H1 (cell line): ENCODE results near the gene LRRC46. TPM values are rescaled to one million over a fixed set of nuclear protein-coding genes. Genes with fewer than 3 reads are reported as not detected.

Experiments
- CTCF ChIA-PET: fragments of 300-600 bp; sonication (Branson Sonifier 250); formaldehyde crosslinking; loops from one replicate; lab custom pipeline; 2021; ENCODE audit not compliant: partially characterized antibody; lab: Charles Lee
- POLR2A ChIA-PET: fragments of 300-600 bp; sonication (Branson Sonifier 250); formaldehyde crosslinking; loops from one replicate; lab custom pipeline; 2021; ENCODE audit warnings: inconsistent platforms; ENCODE audit not compliant: partially characterized antibody; lab: Charles Lee
- DNase-seq, 2 experiments: peaks; one replicate each; pipeline versions ENCODE4 v3.0.0 to v3.0.0-alpha.2; 2010 to 2022; ENCODE audit warnings: low spot score in 2 of 2, low read depth in 1 of 2, mixed read lengths in 1 of 2
- FAIRE-seq: peaks from 2 replicates; lab custom pipeline; 2011; peaks lifted over from hg19 to GRCh38; lab: Jason Lieb, UNC
- H2AFZ ChIP-seq: 2 replicates; pipeline ENCODE4 v1.8.1; 2012; ENCODE audit warnings: low read length, inconsistent platforms
- H2AK5ac ChIP-seq: 2 replicates; pipeline ENCODE4 v1.6.1; 2013; ENCODE audit warnings: low read depth, low read length
- H2BK120ac ChIP-seq: replicated peaks from 2 replicates; pipeline ENCODE3; 2013; ENCODE audit warnings: low read depth, low read length, inconsistent platforms
- H2BK12ac ChIP-seq: 2 replicates; pipeline ENCODE4 v1.6.1; 2013; ENCODE audit warnings: low read depth, low read length
- H2BK15ac ChIP-seq: 2 replicates; pipeline ENCODE4 v1.6.1; 2013; ENCODE audit warnings: low read length
- H2BK20ac ChIP-seq: 2 replicates; pipeline ENCODE4 v1.6.1; 2013; ENCODE audit warnings: low read length
- H2BK5ac ChIP-seq: 2 replicates; pipeline ENCODE4 v1.6.1; 2013; ENCODE audit warnings: low read depth, low read length
- H3K14ac ChIP-seq: 2 replicates; pipeline ENCODE4 v1.6.1; 2013; ENCODE audit warnings: inconsistent platforms; ENCODE audit not compliant: insufficient read length
- H3K18ac ChIP-seq: 2 replicates; pipeline ENCODE4 v1.6.1; 2013; ENCODE audit warnings: low read length; ENCODE audit errors: extremely low read depth
- H3K23ac ChIP-seq: 2 replicates; pipeline ENCODE4 v1.6.1; 2013; ENCODE audit warnings: inconsistent platforms; ENCODE audit not compliant: insufficient read length
- H3K23me2 ChIP-seq: 2 replicates; pipeline ENCODE4 v1.6.1; 2013; ENCODE audit warnings: low read depth, low read length
- H3K27ac ChIP-seq: 2 replicates; pipeline ENCODE4 v1.6.1; 2011; ENCODE audit warnings: low read depth, low read length, inconsistent platforms
- H3K27me3 ChIP-seq, 4 experiments: replicated peaks in 1 of 4; 1 replicate in 1 of 4; 2 replicates in 3 of 4; pipeline versions ENCODE4 v1.6.1 to v1.8.1; 2011 to 2013; ENCODE audit warnings: low read length in 3 of 4, mild to moderate bottlenecking in 3 of 4, inconsistent platforms in 2 of 4, mixed read lengths in 2 of 4, moderate library complexity in 1 of 4; ENCODE audit not compliant: control insufficient read depth in 3 of 4, insufficient read depth in 3 of 4; ENCODE audit errors: extremely low read depth in 1 of 4
- H3K36me3 ChIP-seq, 4 experiments: 2 replicates each; pipeline versions ENCODE4 v1.6.1 to v1.8.1; 2011 to 2013; ENCODE audit warnings: mild to moderate bottlenecking in 4 of 4, low read length in 3 of 4, moderate library complexity in 2 of 4, control low read depth in 1 of 4, inconsistent platforms in 1 of 4; ENCODE audit not compliant: insufficient read depth in 4 of 4, control insufficient read depth in 2 of 4
- H3K4ac ChIP-seq: replicated peaks from 2 replicates; pipeline ENCODE3; 2013; ENCODE audit warnings: low read length, low read depth, mixed read lengths, inconsistent platforms; ENCODE audit not compliant: insufficient read length
- H3K4me1 ChIP-seq, 4 experiments: replicated peaks in 1 of 4; 1 replicate in 1 of 4; 2 replicates in 3 of 4; pipeline versions ENCODE4 v1.6.1 to v1.8.1; 2011 to 2013; ENCODE audit warnings: low read length in 3 of 4, inconsistent platforms in 2 of 4, mixed read lengths in 1 of 4; ENCODE audit not compliant: insufficient read depth in 4 of 4, control insufficient read depth in 3 of 4
- H3K4me2 ChIP-seq, 2 experiments: 2 replicates each; pipeline versions ENCODE4 v1.6.1 to v1.8.1; 2011 to 2013; ENCODE audit warnings: low read depth in 2 of 2, low read length in 2 of 2, control low read depth in 1 of 2, inconsistent platforms in 1 of 2, mild to moderate bottlenecking in 1 of 2; ENCODE audit not compliant: insufficient read depth in 1 of 2
- H3K4me3 ChIP-seq, 4 experiments: fragments of 200-600, 300-600 bp in 1 of 4; sonication (generic), shearing (Covaris generic), sonication (Bioruptor Twin) in 1 of 4; 2 replicates each; pipeline versions ENCODE4 v1.5.1 to v1.8.1; 2011 to 2016; ENCODE audit warnings: low read length in 4 of 4, low read depth in 3 of 4, control low read depth in 2 of 4, inconsistent platforms in 2 of 4, mild to moderate bottlenecking in 2 of 4, mixed read lengths in 1 of 4, moderate library complexity in 1 of 4; ENCODE audit not compliant: insufficient read depth in 2 of 4; ENCODE audit errors: extremely low read depth in 1 of 4
- H3K56ac ChIP-seq: replicated peaks from 2 replicates; pipeline ENCODE3; 2013; ENCODE audit warnings: low read depth, mild to moderate bottlenecking, mixed read lengths, low read length, inconsistent platforms; ENCODE audit not compliant: insufficient read length
- H3K79me1 ChIP-seq: 2 replicates; pipeline ENCODE4 v1.6.1; 2013; ENCODE audit warnings: low read depth, low read length, control low read depth
- H3K79me2 ChIP-seq, 2 experiments: 2 replicates each; pipeline versions ENCODE4 v1.6.1 to v1.8.1; 2012 to 2013; ENCODE audit warnings: low read length in 2 of 2, mild to moderate bottlenecking in 2 of 2, inconsistent platforms in 1 of 2; ENCODE audit not compliant: insufficient read depth in 2 of 2, control insufficient read depth in 1 of 2
- H3K9ac ChIP-seq, 4 experiments: replicated peaks in 1 of 4; 1 replicate in 1 of 4; 2 replicates in 3 of 4; pipeline versions ENCODE4 v1.6.1 to v1.8.1; 2011 to 2013; ENCODE audit warnings: low read depth in 3 of 4, low read length in 3 of 4, control low read depth in 2 of 4, mild to moderate bottlenecking in 2 of 4, moderate library complexity in 2 of 4, inconsistent platforms in 1 of 4; ENCODE audit errors: extremely low read depth in 1 of 4
- H3K9me3 ChIP-seq, 2 experiments: 2 replicates each; pipeline versions ENCODE4 v1.6.1 to v1.8.1; 2012 to 2013; ENCODE audit warnings: mild to moderate bottlenecking in 2 of 2, moderate library complexity in 2 of 2, control low read depth in 1 of 2, inconsistent platforms in 1 of 2, low read depth in 1 of 2, low read length in 1 of 2, mixed read lengths in 1 of 2; ENCODE audit not compliant: insufficient read depth in 2 of 2
- H4K20me1 ChIP-seq, 2 experiments: replicated peaks in 1 of 2; 2 replicates each; pipeline versions ENCODE3 to v1.8.1; 2011 to 2013; ENCODE audit warnings: inconsistent platforms in 2 of 2, low read length in 2 of 2, mild to moderate bottlenecking in 1 of 2; ENCODE audit not compliant: insufficient read depth in 2 of 2, control insufficient read depth in 1 of 2
- H4K5ac ChIP-seq: 2 replicates; pipeline ENCODE4 v1.6.1; 2013; ENCODE audit warnings: low read length, low read depth, mixed read lengths, inconsistent platforms; ENCODE audit not compliant: insufficient read length
- H4K8ac ChIP-seq: 2 replicates; pipeline ENCODE4 v1.8.0; 2013; ENCODE audit warnings: mild to moderate bottlenecking, moderate library complexity, low read length, inconsistent platforms; ENCODE audit not compliant: insufficient read depth; ENCODE audit errors: extremely low read depth
- H4K91ac ChIP-seq: replicated peaks from 2 replicates; pipeline ENCODE3; 2013; ENCODE audit warnings: low read length, mixed read lengths, inconsistent platforms; ENCODE audit not compliant: insufficient read length
- POLR2AphosphoS5 ChIP-seq: IDR thresholded peaks from 2 replicates; pipeline ENCODE4 v1.6.1; 2011; ENCODE audit warnings: low read depth, low read length
- ZNF274 ChIP-seq: IDR thresholded peaks from 2 replicates; pipeline ENCODE4 v1.7.0; 2012; ENCODE audit warnings: low read length, borderline replicate concordance; ENCODE audit errors: extremely low read depth
- WGBS, 2 experiments: shearing (Covaris generic) in 1 of 2; methylation state at CpG; one replicate each; pipeline versions ENCODE4 v1.1.6 to v1.1.7; 2013 to 2015; ENCODE audit warnings: low lambda C conversion rate in 2 of 2, mixed read lengths in 2 of 2, inconsistent platforms in 1 of 2, low coverage in 1 of 2, missing lambda C conversion rate in 1 of 2; ENCODE audit not compliant: insufficient replicate concordance in 2 of 2, insufficient coverage in 1 of 2, insufficient read length in 1 of 2; ENCODE audit errors: extremely low coverage in 1 of 2, missing lambda C conversion rate in 1 of 2; 5-methylcytosine and 5-hydroxymethylcytosine counted together
- polyA plus RNA-seq, 7 experiments: library from polyadenylated mRNA; depleted of rRNA in 3 of 7; stranded (reverse) in 5 of 7; unstranded in 2 of 7; fragments of >200 nt in 5 of 7; fragments of 200-250 nt in 2 of 7; gene quantifications; 1 replicate in 5 of 7; 2 replicates in 1 of 7; 4 replicates in 1 of 7; pipeline versions ENCODE4 v1.2.1 to v1.2.3, GENCODE V29; 2011 to 2013; ENCODE audit warnings: missing spikeins in 2 of 7, mixed read lengths in 2 of 7
- total RNA-seq: library from RNA; stranded (reverse); fragmentation: NEBNext Ultra II Directional; extraction: Animal tissue kit (Norgen Biotek cat#: 25700); gene quantifications from 2 replicates; pipeline ENCODE4 v1.2.1, GENCODE V29; 2021

Gene LRRC46
- total and polyA plus RNA-seq, 2 of the 8 experiments (the other 6 are each of a cell fraction or from before 2014, with no cell fraction given), result 0.18 TPM; not detected in 1

- WGBS, 2 experiments, result 88% methylated on average over 10 of the region's 10 CpGs; no CpG with 5 or more reads in 1 of the 2 experiments
- no peaks in the 10 kb centered on the region; the same call in 1 of the 2 replicates for H3K79me1 ChIP-seq
- FAIRE-seq (no peak), DNase-seq (no peak)
- no peak overlapping the region for H4K8ac ChIP-seq
- no peak overlapping the region for H3K4me3 ChIP-seq
- H2AFZ ChIP-seq, result no peak overlapping the region
- no peak overlapping the region for H3K9ac ChIP-seq
- no peak overlapping the region for H3K14ac ChIP-seq
- no peak overlapping the region for H3K4ac ChIP-seq
- H3K18ac ChIP-seq, result no peak overlapping the region
- peaks cover 0 to 6% (median 5%) of the 10 kb centered on the region in 4 experiments; a peak in 6 of 7 replicates for H3K4me1 ChIP-seq
- no peak overlapping the region for H2BK20ac ChIP-seq
- H3K27me3 ChIP-seq, result no peaks in the 10 kb centered on the region
- peaks cover 8% of the 10 kb centered on the region; the same call in 1 of the 2 replicates for H3K23me2 ChIP-seq
- H2BK5ac ChIP-seq, result no peak overlapping the region
- ChIA-PET POLR2A (interaction anchor here (1.0 to 1.2 kb wide), 2 partner anchors 10 to 20 kb away, joined by 3 read pairs; no protein-coding TSS in a partner anchor), CTCF (interaction anchor here (1.4 kb wide), 2 partner anchors 15 to 39 kb away, joined by 3 to 4 read pairs; no protein-coding TSS in a partner anchor)
- H3K27ac ChIP-seq, result no peak overlapping the region
- H2BK12ac ChIP-seq, result no peak overlapping the region
- no peak overlapping the region for H2BK15ac ChIP-seq
- no peaks in the 10 kb centered on the region; a peak in 1 of 8 replicates for H3K36me3 ChIP-seq
- H2BK120ac ChIP-seq, result no peak overlapping the region
- no peak overlapping the region for H3K56ac ChIP-seq
- H4K91ac ChIP-seq, result no peak overlapping the region
- H4K20me1 ChIP-seq, result peaks cover 0 to 1% of the 10 kb centered on the region in 2 experiments
- H2AK5ac ChIP-seq, result no peak overlapping the region
- H3K23ac ChIP-seq, result no peak overlapping the region
- no peaks in the 10 kb centered on the region for H3K79me2 ChIP-seq
- TF ChIP-seq ZNF274 (no peak), POLR2AphosphoS5 (no peak)
- no peaks in the 10 kb centered on the region for H3K9me3 ChIP-seq
- no peak overlapping the region for H3K4me2 ChIP-seq
- no peak overlapping the region for H4K5ac ChIP-seq
Observed at GRCh38 chr17:47816947-47817346, 14.5 kb upstream of the LRRC46 start.
